Urinary bladder (tissue), 4 donors: Measurements from ENCODE around the gene BMP2. TPM values are rescaled to one million over a fixed set of nuclear protein-coding genes. Genes with fewer than 3 reads are reported as not detected.

Source experiments
- DNase-seq: peaks from one replicate; pipeline ENCODE4 v3.0.0-alpha.2; 2015; ENCODE audit errors: extremely low spot score
- H3K27ac ChIP-seq: one replicate; pipeline ENCODE4 v1.5.1; 2013; ENCODE audit warnings: low read depth, mild to moderate bottlenecking, moderate library complexity
- H3K36me3 ChIP-seq: one replicate; pipeline ENCODE4 v1.6.1; 2013; ENCODE audit warnings: mild to moderate bottlenecking, moderate library complexity; ENCODE audit not compliant: insufficient read depth
- H3K4me1 ChIP-seq: one replicate; pipeline ENCODE4 v1.6.1; 2013; ENCODE audit warnings: mild to moderate bottlenecking, moderate library complexity; ENCODE audit not compliant: insufficient read depth
- H3K4me3 ChIP-seq: one replicate; pipeline ENCODE4 v1.5.1; 2013; ENCODE audit warnings: low read depth, low read length
- WGBS: extraction: QIAGEN DNeasy Blood & Tissue Kit; methylation state at CpG from one replicate; pipeline ENCODE4 v1.1.7; 2013; 5-methylcytosine and 5-hydroxymethylcytosine counted together
- polyA plus RNA-seq: library from polyadenylated mRNA; stranded (reverse); fragments of 200-250 nt; gene quantifications from one replicate; pipeline ENCODE4 v1.2.3, GENCODE V29; 2013
- total RNA-seq: library from RNA; depleted of rRNA; stranded (reverse); fragments of >200 nt; gene quantifications from one replicate; pipeline ENCODE4 v1.2.3, GENCODE V29; 2014
- donor health status: healthy with polysubstance abuse.
- donor health status: healthy.

BMP2 gene
- total and polyA plus RNA-seq, 2 donors, result 9.1 to 14.1 TPM

- DNase-seq, result no peak
- 43% methylated on average over 5 of the region's 5 CpGs for WGBS
- no peak overlapping the region for H3K27ac ChIP-seq
- H3K4me3 ChIP-seq, result no peak overlapping the region
- H3K36me3 ChIP-seq, result peaks cover 7% of the 10 kb centered on the region
- H3K4me1 ChIP-seq, result no peaks in the 10 kb centered on the region
Measured at GRCh38 chr20:6784210-6784631, 16.7 kb downstream of the BMP2 start.

- no peak overlapping the region for H3K4me3 ChIP-seq
- no peak for DNase-seq
- 60% methylated on average over 3 of the region's 3 CpGs for WGBS
- no peaks in the 10 kb centered on the region for H3K4me1 ChIP-seq
- peaks cover 7% of the 10 kb centered on the region for H3K36me3 ChIP-seq
- H3K27ac ChIP-seq, result no peak overlapping the region
Measured at GRCh38 chr20:6784767-6785166, 17.3 kb downstream of the BMP2 start.

GRCh38 chr20:6786548-6786947 lies 19.1 kb downstream of the BMP2 start:
- Histone ChIP-seq H3K4me3 (no peak overlapping the region), H3K36me3 (peaks cover 4% of the 10 kb centered on the region), H3K4me1 (no peaks in the 10 kb centered on the region), H3K27ac (no peak overlapping the region)
- 91% methylated on average over 2 of the region's 2 CpGs for WGBS
- DNase-seq, result no peak

- Histone ChIP-seq H3K4me3 (no peak overlapping the region), H3K27ac (no peak overlapping the region), H3K4me1 (no peaks in the 10 kb centered on the region), H3K36me3 (no peaks in the 10 kb centered on the region)
- no peak for DNase-seq
- 87% methylated on average over 4 of the region's 4 CpGs for WGBS
Measured at GRCh38 chr20:6792789-6793188, 25.3 kb downstream of the BMP2 start.

GRCh38 chr20:6802227-6802626 lies 34.7 kb downstream of the BMP2 start:
- Histone ChIP-seq H3K4me3 (no peak overlapping the region), H3K4me1 (no peaks in the 10 kb centered on the region), H3K36me3 (no peaks in the 10 kb centered on the region), H3K27ac (no peak overlapping the region)
- no peak for DNase-seq
- WGBS, result 92% methylated on average over 2 of the region's 2 CpGs

GRCh38 chr20:6806275-6806674 lies 38.8 kb downstream of the BMP2 start:
- H3K36me3 ChIP-seq, result no peaks in the 10 kb centered on the region
- H3K27ac ChIP-seq, result no peak overlapping the region
- DNase-seq, result no peak
- H3K4me1 ChIP-seq, result no peaks in the 10 kb centered on the region
- WGBS, result 76% methylated on average over 1 of the region's 1 CpG
- H3K4me3 ChIP-seq, result no peak overlapping the region

GRCh38 chr20:6811262-6812035 lies 44.0 kb downstream of the BMP2 start:
- H3K36me3 ChIP-seq, result no peaks in the 10 kb centered on the region
- no peaks in the 10 kb centered on the region for H3K4me1 ChIP-seq
- H3K27ac ChIP-seq, result no peak overlapping the region
- no peak overlapping the region for H3K4me3 ChIP-seq
- no peak for DNase-seq
- 34% methylated on average over 6 of the region's 6 CpGs for WGBS

- H3K27ac ChIP-seq, result no peak overlapping the region
- no peak for DNase-seq
- no peaks in the 10 kb centered on the region for H3K4me1 ChIP-seq
- no peaks in the 10 kb centered on the region for H3K36me3 ChIP-seq
- 62% methylated on average over 6 of the region's 6 CpGs for WGBS
- no peak overlapping the region for H3K4me3 ChIP-seq
Measured at GRCh38 chr20:6812530-6812929, 45.0 kb downstream of the BMP2 start.

- WGBS, result 41% methylated on average over 4 of the region's 4 CpGs
- DNase-seq, result no peak
- no peak overlapping the region for H3K27ac ChIP-seq
Measured at GRCh38 chr20:6814945-6815344, 47.5 kb downstream of the BMP2 start.

GRCh38 chr20:6818033-6818808 lies 50.7 kb downstream of the BMP2 start:
- no peak overlapping the region for H3K27ac ChIP-seq
- 64% methylated on average over 7 of the region's 7 CpGs for WGBS
- DNase-seq, result no peak

More at GRCh38 chr20:6814945-6815344, 47.5 kb downstream of the BMP2 start:
- H3K4me3 ChIP-seq, result no peak overlapping the region
- no peaks in the 10 kb centered on the region for H3K36me3 ChIP-seq
- no peaks in the 10 kb centered on the region for H3K4me1 ChIP-seq

GRCh38 chr20:6819599-6819998 lies 52.1 kb downstream of the BMP2 start:
- no peak overlapping the region for H3K27ac ChIP-seq
- H3K4me3 ChIP-seq, result no peak overlapping the region
- no peaks in the 10 kb centered on the region for H3K4me1 ChIP-seq
- WGBS, result 56% methylated on average over 2 of the region's 2 CpGs
- no peaks in the 10 kb centered on the region for H3K36me3 ChIP-seq
- no peak for DNase-seq

More at GRCh38 chr20:6818033-6818808, 50.7 kb downstream of the BMP2 start:
- Histone ChIP-seq H3K36me3 (no peaks in the 10 kb centered on the region), H3K4me1 (no peaks in the 10 kb centered on the region), H3K4me3 (no peak overlapping the region)

- WGBS, result 84% methylated on average over 5 of the region's 5 CpGs
- H3K4me1 ChIP-seq, result no peaks in the 10 kb centered on the region
- no peak for DNase-seq
- H3K36me3 ChIP-seq, result no peaks in the 10 kb centered on the region
- no peak overlapping the region for H3K4me3 ChIP-seq
- no peak overlapping the region for H3K27ac ChIP-seq
Measured at GRCh38 chr20:6824401-6824800, 56.9 kb downstream of the BMP2 start.

GRCh38 chr20:6827472-6827871 lies 60.0 kb downstream of the BMP2 start:
- Histone ChIP-seq H3K27ac (no peak overlapping the region), H3K4me3 (no peak overlapping the region), H3K36me3 (no peaks in the 10 kb centered on the region), H3K4me1 (no peaks in the 10 kb centered on the region)
- WGBS, result 88% methylated on average over 4 of the region's 4 CpGs
- no peak for DNase-seq

GRCh38 chr20:6828794-6829423 lies 61.4 kb downstream of the BMP2 start:
- Histone ChIP-seq H3K4me3 (no peak overlapping the region), H3K4me1 (no peaks in the 10 kb centered on the region), H3K36me3 (no peaks in the 10 kb centered on the region), H3K27ac (no peak overlapping the region)
- 2% methylated on average over 1 of the region's 1 CpG for WGBS
- DNase-seq, result no peak
